Left ventricle myocardium inferior (tissue), 1 donor: ENCODE measurements around the gene FABP3. TPM values are rescaled to one million over a fixed set of nuclear protein-coding genes. Genes with fewer than 3 reads are reported as not detected.

Experiments
- DNase-seq: peaks from one replicate; pipeline ENCODE4 v3.0.0-alpha.2; 2020
- H3K27ac ChIP-seq: fragments of 200-600 bp; replicated peaks from 2 replicates; pipeline ENCODE4 v1.8.0; 2021
- H3K27me3 ChIP-seq: fragments of 200-600 bp; 2 replicates; pipeline ENCODE4 v1.8.0; 2021; ENCODE audit warnings: low read depth
- H3K36me3 ChIP-seq: fragments of 200-600 bp; 2 replicates; pipeline ENCODE4 v1.8.0; 2021
- H3K4me1 ChIP-seq: fragments of 200-600 bp; 2 replicates; pipeline ENCODE4 v1.8.0; 2021
- H3K4me3 ChIP-seq: fragments of 200-600 bp; 2 replicates; pipeline ENCODE4 v1.8.0; 2021; ENCODE audit warnings: mild to moderate bottlenecking, moderate library complexity
- H3K9me3 ChIP-seq: fragments of 200-600 bp; replicated peaks from 2 replicates; pipeline ENCODE4 v1.8.0; 2021
- CTCF ChIP-seq: fragments of 200-600 bp; IDR thresholded peaks from 2 replicates; pipeline ENCODE4 v1.8.0; 2021; ENCODE audit warnings: antibody characterized with exemption, mild to moderate bottlenecking, borderline replicate concordance
- intact Hi-C: fragments of 100-400 bp; cut with micrococcal nuclease; formaldehyde crosslinking; loops from one replicate; pipeline ENCODE4 v1.11.0; 2022
- total RNA-seq: library from RNA; stranded (reverse); fragmentation: NEBNext Ultra II Directional; extraction: Animal tissue kit (Norgen Biotek cat#: 25700); gene quantifications from one replicate; pipeline ENCODE4 v1.2.1, GENCODE V29; 2021
- donor health status: DM: no; HTN: yes; CAD: no; lungs with severe emphysema.

Gene FABP3
- total RNA-seq, 1 donor from 2014 or later, result 4,737 TPM

DNA sequence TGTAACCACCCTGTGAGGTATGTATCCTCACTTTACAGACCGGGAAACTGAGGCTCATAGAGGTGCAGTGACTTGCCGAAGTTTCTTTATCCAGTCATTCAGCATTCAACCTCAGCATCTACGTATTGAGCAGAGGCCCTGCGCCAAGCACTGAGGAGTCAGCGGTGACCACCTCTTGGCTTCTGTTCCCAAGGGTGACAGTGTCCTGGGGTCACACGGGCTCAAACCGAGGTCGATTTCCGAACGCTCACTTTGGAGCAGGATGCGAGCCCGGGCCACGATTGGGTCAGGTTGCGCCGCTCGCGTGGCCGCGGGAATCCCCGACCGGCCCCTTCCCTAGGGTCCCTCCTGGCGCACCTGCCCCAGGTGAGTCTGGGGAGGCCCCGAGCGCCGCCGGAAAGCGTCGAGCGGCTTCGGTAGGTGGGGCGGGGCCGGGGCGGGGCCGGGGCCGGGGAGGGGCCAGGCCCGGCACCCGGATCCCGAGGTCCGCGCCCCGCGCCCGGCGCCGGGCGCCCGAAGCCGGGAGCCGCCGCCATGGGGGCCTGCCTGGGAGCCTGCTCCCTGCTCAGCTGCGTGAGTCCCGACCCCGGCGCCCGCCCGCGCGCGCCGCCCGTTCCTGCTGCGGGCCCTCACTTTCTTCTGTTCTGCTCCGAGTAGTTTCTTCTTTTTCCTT lies 40.0 kb upstream of the FABP3 start, which contains the start of gene SERINC2:
SERINC2 (plus strand) TSS at position 482 of the 673 bp plus-strand sequence; CDS start at position 535, 53 bp downstream.
- H3K9me3 ChIP-seq, result no peaks in the 10 kb centered on the region
- no peak for TF ChIP-seq CTCF
- H3K27me3 ChIP-seq, result peaks cover 76% of the 10 kb centered on the region
- peak within 1 kb of the TSS; percentile 82 for H3K4me3 ChIP-seq
- peaks cover 19% of the 10 kb centered on the region for H3K4me1 ChIP-seq
- H3K27ac ChIP-seq, result peak within 1 kb of the TSS; percentile 82
- no peak for DNase-seq
- H3K36me3 ChIP-seq, result no peaks in the 10 kb centered on the region
- intact Hi-C loops, result no loop called here

DNA sequence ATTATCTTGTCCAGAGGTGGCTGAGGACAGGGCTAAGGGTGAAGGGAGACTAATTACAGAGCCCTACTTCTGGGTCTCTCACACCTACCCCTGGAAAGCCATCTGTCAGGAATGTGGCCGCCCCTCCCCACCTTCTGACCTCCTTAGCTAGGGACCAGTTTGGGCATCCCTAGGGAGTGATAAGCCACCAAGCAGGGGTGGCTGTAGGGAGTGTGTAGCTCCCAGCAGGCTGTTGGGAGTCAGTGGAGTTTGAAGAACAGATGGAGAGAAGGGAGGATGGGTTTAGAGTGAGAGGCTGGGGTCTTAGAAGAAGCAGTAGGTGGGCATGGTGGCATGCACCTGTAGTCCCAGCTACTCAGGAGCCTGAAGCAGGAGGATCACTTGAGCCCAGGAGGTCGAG lies 39.3 kb upstream of the FABP3 start:
- H3K4me3 ChIP-seq, result peak overlapping the region; percentile 82

DNA sequence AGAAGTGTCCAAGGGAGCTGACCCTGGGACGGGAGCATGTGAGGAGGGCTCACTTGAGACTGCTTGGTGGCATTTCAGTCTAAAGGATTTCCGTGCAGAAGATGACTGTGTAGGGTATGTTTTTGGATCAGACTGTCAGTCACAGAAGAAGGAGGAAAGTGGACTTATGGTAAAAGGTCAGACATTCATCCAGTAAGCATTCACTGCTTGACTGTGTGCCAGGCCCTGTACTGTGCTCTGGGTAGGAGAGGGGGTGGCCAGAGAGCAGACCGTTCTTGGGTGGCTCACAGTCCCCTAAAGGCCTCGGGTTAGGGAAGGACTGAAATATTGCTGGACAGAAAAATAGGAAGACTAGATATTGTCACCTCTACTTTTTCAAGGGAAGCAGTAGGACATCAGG lies 38.0 kb upstream of the FABP3 start:
- H3K9me3 ChIP-seq, result no peaks in the 10 kb centered on the region
- peaks cover 19% of the 10 kb centered on the region for H3K4me1 ChIP-seq
- H3K27ac ChIP-seq, result no peak overlapping the region
- H3K27me3 ChIP-seq, result peaks cover 67% of the 10 kb centered on the region
- TF ChIP-seq CTCF, result no peak
- no peaks in the 10 kb centered on the region for H3K36me3 ChIP-seq
- intact Hi-C loops, result no loop called here
- DNase-seq, result no peak
- H3K4me3 ChIP-seq, result no peak overlapping the region

More for the DNA sequence above, 39.3 kb upstream of the FABP3 start:
- Histone ChIP-seq H3K9me3 (no peaks in the 10 kb centered on the region), H3K4me1 (peaks cover 19% of the 10 kb centered on the region), H3K27me3 (peaks cover 75% of the 10 kb centered on the region), H3K27ac (no peak overlapping the region), H3K36me3 (no peaks in the 10 kb centered on the region)
- DNase-seq, result no peak
- intact Hi-C loops, result no loop called here
- TF ChIP-seq CTCF, result no peak

DNA sequence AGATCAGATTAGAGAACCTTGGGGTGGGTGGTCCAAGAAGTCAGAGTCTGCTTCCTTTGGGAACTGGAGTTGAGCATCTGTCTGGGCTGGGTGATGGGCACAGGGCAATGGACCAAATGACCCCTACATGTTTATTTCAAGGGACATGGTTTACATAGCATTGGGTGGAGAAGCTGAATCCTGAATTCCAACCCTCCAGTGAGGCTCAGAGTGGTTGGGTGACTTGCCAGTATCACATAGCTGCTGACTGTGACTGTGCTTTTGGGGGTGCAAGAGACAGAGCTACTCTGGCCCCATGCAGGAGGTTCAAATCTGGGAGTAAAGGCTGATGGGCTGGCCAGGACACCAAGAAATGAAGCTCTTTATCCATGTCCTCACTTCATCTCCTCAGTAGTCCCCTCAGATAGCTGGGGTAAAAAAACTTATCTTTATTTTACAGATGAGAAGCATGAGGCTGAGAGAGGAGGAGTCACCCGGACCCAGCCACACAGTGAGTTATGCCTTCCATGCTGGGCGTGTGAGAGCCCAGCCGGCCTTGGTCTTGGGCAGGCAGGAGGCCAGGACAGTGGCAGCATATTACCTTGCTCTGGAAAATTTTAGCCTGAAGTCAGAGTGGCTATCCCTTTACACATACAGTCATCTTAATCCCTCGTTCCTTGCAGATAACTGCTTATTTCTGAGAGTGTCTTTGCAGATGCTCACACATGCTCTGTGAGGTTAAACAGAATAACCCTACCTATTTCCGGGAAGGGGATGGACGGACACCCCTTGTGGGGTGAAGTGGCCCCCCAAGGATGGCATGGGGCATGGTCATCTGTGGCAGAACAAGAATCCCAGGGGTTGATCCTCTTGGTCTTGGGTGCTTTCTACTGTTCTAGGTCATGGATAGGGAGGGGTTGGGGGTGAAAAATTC lies 37.3 kb upstream of the FABP3 start:
- peaks cover 19% of the 10 kb centered on the region for H3K4me1 ChIP-seq
- H3K27ac ChIP-seq, result no peak overlapping the region
- TF ChIP-seq CTCF, result no peak
- peaks cover 60% of the 10 kb centered on the region for H3K27me3 ChIP-seq
- no peak for DNase-seq
- no peaks in the 10 kb centered on the region for H3K9me3 ChIP-seq
- H3K4me3 ChIP-seq, result no peak overlapping the region
- H3K36me3 ChIP-seq, result no peaks in the 10 kb centered on the region
- intact Hi-C loops, result no loop called here

DNA sequence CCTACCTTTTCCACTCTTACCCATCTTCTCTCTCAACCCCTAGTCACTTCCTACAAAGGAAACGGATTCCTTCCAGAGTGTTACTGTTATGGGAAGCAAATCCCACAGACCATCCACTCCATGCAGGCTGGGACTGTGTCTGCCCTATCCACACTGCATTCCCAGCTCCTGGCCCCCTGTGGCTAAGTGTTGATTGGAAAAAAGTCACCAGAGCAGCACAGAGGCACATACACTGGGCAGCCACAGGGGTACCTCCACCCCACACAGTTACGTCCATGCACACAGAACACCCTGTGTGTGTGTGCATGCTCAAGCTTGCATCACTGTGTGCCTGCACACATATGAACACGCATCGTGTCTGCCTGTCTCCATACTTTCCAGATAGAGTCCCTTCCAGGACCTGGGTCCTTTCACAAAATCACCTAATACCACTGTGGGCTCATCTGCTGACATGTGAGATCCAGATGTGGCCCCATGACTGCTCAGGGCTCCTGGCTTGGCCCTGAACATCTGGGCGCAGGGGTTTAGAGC lies 36.0 kb upstream of the FABP3 start:
- Histone ChIP-seq H3K4me3 (no peak overlapping the region), H3K9me3 (no peaks in the 10 kb centered on the region), H3K4me1 (peaks cover 16% of the 10 kb centered on the region), H3K36me3 (no peaks in the 10 kb centered on the region), H3K27ac (no peak overlapping the region), H3K27me3 (peaks cover 49% of the 10 kb centered on the region)
- intact Hi-C loops, result no loop called here
- no peak for DNase-seq
- no peak for TF ChIP-seq CTCF
